Ishikawa (cell line): ENCODE measurements around the gene DELE1.

Experiments used
- CEBPB ChIP-seq: IDR thresholded peaks from 2 replicates; pipeline ENCODE4 v1.6.1; 2012
- CREB1 ChIP-seq: IDR thresholded peaks from 2 replicates; pipeline ENCODE4 v1.6.1; 2012; ENCODE audit warnings: low read depth
- EGR1 ChIP-seq: IDR thresholded peaks from 2 replicates; pipeline ENCODE4 v1.6.1; 2012
- EP300 ChIP-seq: IDR thresholded peaks from 2 replicates; pipeline ENCODE4 v1.6.1; 2012; ENCODE audit warnings: borderline replicate concordance
- FOXM1 ChIP-seq: IDR thresholded peaks from 2 replicates; pipeline ENCODE4 v1.6.1; 2012; ENCODE audit warnings: low read depth, borderline replicate concordance
- NFIC ChIP-seq: IDR thresholded peaks from 2 replicates; pipeline ENCODE4 v1.6.1; 2012
- RAD21 ChIP-seq: IDR thresholded peaks from 2 replicates; pipeline ENCODE4 v1.6.1; 2012; ENCODE audit warnings: low read depth
- REST ChIP-seq: IDR thresholded peaks from 2 replicates; pipeline ENCODE4 v1.6.1; 2012; ENCODE audit warnings: low read depth, mild to moderate bottlenecking
- TAF1 ChIP-seq: IDR thresholded peaks from 2 replicates; pipeline ENCODE4 v1.6.1; 2012; ENCODE audit warnings: low read depth, mild to moderate bottlenecking
- TCF12 ChIP-seq: IDR thresholded peaks from 2 replicates; pipeline ENCODE4 v1.6.1; 2012; ENCODE audit warnings: low read depth
- TEAD4 ChIP-seq: IDR thresholded peaks from 2 replicates; pipeline ENCODE4 v1.6.1; 2012
- USF1 ChIP-seq: IDR thresholded peaks from 2 replicates; pipeline ENCODE4 v1.6.1; 2012
- YY1 ChIP-seq: IDR thresholded peaks from 2 replicates; pipeline ENCODE4 v1.6.1; 2012; ENCODE audit warnings: low read depth
- ZBTB7A ChIP-seq: IDR thresholded peaks from 2 replicates; pipeline ENCODE4 v1.6.1; 2012; ENCODE audit warnings: low read depth
- TF ChIP-seq, protein P1 (sequence below): IDR thresholded peaks from 2 replicates; pipeline ENCODE4 v1.6.1; 2012

Gene DELE1

GRCh38 chr5:141914797-141915196 lies 8.9 kb upstream of the DELE1 start:
- no peak for TF ChIP-seq USF1
- TF ChIP-seq TEAD4, result no peak
- TF ChIP-seq RAD21, result no peak
- no peak for TF ChIP-seq CREB1
- TF ChIP-seq NFIC, result no peak
- no peak for TF ChIP-seq TAF1
- TF ChIP-seq CEBPB, result no peak
- no peak for TF ChIP-seq EGR1
- TF ChIP-seq EP300, result no peak
- TF ChIP-seq ZBTB7A, result no peak
- TF ChIP-seq, protein P1, sequence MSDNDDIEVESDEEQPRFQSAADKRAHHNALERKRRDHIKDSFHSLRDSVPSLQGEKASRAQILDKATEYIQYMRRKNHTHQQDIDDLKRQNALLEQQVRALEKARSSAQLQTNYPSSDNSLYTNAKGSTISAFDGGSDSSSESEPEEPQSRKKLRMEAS, result no peak
- no peak for TF ChIP-seq FOXM1
- TF ChIP-seq TCF12, result no peak

DNA sequence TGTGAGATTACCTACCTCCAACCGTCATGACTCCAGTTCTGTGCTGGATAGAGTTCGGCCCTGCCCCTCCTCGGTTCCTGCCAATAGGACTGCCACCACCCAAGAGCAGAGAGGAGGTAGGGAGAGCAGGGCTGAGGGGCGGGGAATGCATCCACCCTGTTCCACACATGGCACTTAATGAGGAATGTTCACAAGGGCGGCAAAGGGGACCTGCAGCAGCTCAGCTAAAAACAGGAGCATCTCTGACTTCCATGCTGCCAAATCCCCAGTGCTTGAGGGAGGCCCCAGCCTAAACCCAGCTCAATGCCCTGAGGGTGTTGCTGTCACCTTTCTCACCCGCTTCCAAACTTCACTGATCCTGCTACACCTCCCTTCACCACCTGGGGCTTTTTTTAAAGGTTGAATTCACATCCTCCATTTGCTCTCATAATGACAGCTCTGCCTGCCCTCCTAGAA lies 7.8 kb upstream of the DELE1 start:
- TF ChIP-seq YY1, result no peak
- no peak for TF ChIP-seq TAF1
- TF ChIP-seq USF1, result no peak
- no peak for TF ChIP-seq CREB1
- 0 out of 2 replicates have a peak, but pooled peaks have one; percentile 15 for TF ChIP-seq REST

DNA sequence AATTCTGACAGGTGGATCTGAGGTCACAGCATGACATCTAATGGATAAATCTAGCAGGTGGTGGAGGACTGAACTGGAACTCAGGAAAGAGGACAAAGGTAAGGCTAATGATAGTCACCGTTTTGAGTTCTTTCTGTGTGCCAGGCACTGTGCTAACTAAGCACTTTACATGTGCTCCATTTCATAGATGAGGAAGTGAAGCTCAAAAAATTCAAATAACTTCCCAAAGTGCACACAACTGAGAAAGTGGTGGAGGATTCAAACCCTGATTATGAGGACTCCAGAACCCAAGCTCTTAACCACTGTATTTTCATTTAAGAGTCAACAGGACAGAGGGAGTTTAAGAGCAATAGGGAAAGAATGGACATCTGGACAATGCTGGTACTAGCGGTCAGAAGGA lies 7.1 kb upstream of the DELE1 start:
- TF ChIP-seq TEAD4, result no peak
- TF ChIP-seq RAD21, result no peak
- TF ChIP-seq, protein P1, result no peak
- TF ChIP-seq EP300, result no peak
- TF ChIP-seq YY1, result no peak
- no peak for TF ChIP-seq USF1
- no peak for TF ChIP-seq EGR1
- TF ChIP-seq FOXM1, result no peak
- no peak for TF ChIP-seq CREB1
- TF ChIP-seq REST, result no peak

GRCh38 chr5:141917760-141918159 lies 5.9 kb upstream of the DELE1 start:
- no peak for TF ChIP-seq EP300
- no peak for TF ChIP-seq RAD21
- no peak for TF ChIP-seq USF1
- no peak for TF ChIP-seq YY1
- TF ChIP-seq TEAD4, result no peak
- TF ChIP-seq EGR1, result no peak
- no peak for TF ChIP-seq FOXM1
- TF ChIP-seq TAF1, result no peak
- TF ChIP-seq, protein P1, result no peak
- TF ChIP-seq NFIC, result no peak
- no peak for TF ChIP-seq CREB1
- no peak for TF ChIP-seq CEBPB
- no peak for TF ChIP-seq TCF12
- TF ChIP-seq ZBTB7A, result no peak
- TF ChIP-seq REST, result no peak
